Measurements from ENCODE around the gene ORC6.
"Not testable (repeated sequence)": the region's sequence is repeated elsewhere in the genome, so short reads cannot be mapped to it uniquely, and the experiment has no call there.

Gene ORC6, protein sequence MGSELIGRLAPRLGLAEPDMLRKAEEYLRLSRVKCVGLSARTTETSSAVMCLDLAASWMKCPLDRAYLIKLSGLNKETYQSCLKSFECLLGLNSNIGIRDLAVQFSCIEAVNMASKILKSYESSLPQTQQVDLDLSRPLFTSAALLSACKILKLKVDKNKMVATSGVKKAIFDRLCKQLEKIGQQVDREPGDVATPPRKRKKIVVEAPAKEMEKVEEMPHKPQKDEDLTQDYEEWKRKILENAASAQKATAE

DNA sequence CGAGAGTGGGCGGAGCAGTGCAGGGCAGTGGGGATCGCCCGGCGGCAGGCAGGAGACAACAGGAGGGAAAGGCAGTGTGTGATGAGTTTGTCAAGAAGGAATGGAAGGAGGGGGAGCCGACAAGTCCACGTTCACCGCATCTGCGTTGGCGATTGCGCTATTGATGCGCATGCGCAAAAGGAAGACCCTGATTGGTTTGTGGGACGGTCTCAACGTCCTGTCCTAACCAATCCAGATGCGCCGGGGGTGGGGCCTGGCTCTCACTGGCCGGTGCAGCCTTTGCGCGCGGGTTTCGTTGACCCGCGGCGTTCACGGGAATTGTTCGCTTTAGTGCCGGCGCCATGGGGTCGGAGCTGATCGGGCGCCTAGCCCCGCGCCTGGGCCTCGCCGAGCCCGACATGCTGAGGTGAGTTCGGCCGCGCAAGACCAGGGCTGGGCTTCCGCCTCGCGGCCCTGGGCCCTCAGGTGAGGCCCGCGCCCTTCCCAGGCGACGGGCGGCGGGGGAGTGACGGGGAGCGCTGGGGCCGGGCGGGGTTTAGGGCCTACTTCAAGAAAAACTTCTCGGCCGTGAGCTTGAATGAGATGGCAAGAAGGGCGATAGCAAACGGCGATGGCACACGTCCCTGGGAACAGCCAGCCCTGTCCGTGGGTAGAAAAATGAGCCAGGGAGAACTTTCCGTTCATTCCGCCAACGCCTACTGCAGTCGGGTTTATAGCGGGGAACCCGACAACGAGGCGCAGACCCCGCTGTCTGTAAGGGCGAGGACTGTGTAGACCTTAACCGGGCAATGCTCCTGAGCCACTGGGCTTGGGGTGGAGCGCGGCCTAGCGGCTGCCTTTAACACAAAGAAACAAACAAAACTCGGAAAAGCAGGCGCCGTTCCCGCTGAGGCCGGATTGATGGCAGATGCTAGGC is at the start of gene ORC6:
ORC6 (plus strand) TSS at position 295 of the 916 bp plus-strand sequence; CDS start at position 342, 47 bp downstream.
- peak; percentile 95 for DNase-seq

DNA sequence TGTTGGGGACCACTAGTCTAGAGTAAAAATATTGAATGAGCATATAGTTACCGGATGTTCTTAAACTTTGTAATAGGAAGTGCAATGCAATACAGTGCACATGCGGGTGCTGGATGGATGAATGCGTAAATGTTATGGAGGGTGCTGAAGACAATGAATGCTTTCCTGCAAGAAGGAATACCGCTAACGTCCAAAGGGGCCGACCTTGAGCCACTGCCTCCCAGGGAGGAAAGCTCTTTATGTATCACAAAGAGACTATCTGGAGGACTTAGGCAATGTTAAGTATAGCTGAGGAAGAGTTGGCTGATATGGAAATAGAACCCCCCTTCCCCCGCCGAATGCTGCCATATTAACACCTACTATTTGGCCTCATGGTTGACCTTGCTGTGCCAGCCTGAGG is 40.8 kb upstream of the ORC6 start:
- no peak for DNase-seq

DNA sequence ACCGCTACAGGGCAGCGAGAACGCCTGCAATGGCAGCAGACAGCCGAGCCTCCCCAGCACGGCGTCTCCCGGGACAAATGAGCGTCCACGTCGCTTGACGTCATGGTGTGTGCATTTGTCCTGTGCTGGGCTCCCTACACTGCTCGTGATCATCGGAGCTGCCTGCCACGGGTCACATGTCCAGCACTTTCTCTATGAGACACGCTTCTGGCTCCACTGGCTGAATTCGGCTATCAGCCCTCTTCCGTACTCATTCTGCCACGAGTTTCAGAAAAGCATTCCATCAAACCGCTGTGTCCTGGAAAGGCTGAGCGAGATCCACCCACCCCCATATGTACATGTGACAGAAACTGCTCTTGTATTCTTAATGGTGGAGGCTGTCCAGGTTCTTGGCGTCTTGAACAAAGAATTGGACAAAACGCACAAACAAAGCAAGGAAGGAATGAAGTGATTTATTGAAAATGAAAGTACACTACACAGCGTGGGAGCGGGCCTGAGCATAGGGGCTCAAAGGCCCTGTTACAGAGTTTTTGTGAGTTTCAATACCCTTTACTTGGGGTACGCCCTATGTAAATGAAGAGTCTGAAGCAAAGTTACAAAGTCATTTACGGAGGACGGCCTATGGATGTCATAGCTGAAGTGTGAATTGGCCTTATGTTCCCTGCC is 39.7 kb upstream of the ORC6 start:
- DNase-seq = no peak

DNA sequence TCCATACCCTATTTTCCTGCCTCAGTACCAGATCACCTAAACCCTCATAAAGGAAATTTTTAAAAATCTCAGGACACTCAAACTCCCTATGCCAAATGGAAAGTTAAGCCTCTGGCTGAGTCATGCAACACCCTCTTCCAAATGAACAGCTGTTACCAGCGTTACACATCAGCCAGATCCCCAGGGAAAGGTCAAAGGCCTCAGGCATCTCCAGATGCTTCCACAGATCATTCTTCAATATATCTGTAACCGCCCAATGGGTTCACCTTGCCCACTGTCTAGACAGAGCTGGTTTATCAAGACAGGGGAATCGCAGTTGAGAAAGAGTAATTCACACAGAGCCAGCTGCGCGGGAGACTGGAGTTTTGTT is 39.2 kb upstream of the ORC6 start:
- DNase-seq = no peak

DNA sequence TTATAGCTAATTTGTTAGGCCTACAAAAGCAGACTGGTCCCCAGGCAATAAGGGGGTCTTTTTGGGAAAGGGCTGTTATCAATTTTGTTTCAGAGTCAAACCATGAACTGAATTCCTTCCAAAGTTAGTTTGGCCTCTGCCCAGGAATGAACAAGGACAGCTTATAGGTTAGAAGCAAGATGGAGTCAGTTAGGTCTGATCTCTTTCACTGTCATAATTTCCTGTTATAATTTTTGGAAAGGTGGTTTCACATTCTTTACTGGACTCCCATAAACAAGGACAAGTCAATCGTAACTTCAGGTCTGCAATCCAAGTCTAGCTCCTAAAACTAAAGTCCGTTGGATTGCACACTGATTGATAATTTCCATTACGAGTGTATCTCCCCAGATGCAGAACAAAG is 38.2 kb upstream of the ORC6 start:
- no peak for DNase-seq

DNA sequence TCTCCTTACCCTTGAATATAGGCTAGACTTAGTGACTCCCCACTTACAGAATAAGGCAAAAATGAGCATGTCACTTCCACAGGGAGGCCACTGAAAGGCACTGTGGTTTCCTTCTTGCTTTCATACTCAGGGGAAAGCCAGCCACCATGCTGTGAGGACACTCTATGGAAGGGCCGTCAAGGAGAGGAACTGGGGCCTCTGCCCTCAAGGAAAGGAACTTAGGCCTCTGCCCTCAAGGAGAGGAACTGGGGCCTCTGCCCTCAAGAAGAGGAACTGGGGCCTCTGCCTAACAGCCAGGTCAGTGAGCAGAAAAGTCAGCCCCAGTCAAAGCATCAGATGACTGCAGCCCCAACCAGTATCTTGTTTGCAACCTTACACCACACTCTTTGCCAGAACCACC is 30.5 kb upstream of the ORC6 start:
- DNase-seq = no peak

DNA sequence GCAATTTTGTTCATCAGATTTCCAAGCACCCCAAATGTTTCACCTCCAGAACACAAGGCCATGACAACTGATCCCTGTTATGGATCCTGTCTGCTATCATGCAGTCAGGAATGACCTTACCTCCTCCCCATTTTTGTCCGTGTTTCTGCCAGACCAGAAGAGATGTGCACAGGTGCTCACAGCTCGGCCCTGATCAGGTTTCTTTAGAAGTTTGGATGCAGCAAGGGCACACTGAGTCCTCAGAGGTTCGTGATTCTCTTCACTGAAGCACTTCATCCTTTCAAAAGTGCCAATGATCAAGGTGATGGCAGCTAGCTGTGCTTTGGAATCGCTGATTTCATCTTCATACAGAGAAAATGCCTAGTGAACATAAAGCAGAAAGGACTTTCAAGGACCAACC is 27.3 kb upstream of the ORC6 start:
- no peak for DNase-seq

DNA sequence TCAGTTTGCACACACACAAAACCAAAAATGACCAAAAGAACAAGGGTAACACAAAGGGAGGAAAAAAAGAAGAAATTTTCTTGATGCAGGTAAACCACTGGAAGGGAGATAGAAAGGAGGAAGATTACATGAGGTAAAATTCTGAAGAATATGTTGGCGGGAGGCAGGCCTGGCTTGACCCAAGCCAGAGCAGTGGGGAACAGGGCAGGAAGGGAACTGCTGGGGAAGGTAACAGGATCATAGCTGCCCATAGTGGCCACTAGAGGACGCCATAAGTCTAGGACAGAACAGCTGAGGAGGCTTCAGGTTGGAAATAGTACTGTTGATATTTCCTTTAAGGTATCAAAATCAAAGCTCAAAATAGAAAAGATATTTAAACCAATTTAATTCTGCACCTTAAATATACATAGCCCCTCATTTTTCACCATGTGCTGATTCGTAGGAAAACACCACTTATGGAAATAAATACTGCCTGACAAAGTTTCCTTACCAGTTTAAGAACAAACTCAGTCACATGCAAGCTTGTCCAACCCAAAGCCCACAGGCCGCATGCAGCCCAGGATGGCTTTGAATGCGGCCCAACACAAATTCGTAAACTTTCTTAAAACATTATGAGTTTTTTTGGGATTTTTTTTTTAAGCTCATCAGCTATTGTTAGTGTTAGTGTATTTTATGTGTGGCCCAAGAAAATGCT is 16.0 kb upstream of the ORC6 start:
- peak; percentile 47 for DNase-seq

DNA sequence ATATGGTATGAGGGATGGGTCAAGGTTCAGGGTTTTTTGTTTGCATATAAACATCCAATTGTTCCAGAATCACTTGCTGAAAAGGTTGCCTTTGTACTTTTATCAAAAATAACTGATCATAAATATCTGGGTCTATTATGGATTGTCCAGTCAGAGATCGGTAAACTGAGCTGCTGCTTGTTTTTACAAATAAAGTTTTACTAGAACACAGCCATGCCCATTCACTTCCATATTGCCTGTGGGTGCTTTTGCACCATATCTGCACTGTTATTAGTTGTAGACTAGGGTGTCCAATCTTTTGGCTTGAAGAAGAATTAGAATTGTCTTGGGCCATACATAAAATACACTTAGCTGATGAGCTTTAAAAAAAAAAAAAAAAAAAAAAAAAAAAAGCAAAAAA is 11.5 kb upstream of the ORC6 start:
- DNase-seq = not testable (repeated sequence)

DNA sequence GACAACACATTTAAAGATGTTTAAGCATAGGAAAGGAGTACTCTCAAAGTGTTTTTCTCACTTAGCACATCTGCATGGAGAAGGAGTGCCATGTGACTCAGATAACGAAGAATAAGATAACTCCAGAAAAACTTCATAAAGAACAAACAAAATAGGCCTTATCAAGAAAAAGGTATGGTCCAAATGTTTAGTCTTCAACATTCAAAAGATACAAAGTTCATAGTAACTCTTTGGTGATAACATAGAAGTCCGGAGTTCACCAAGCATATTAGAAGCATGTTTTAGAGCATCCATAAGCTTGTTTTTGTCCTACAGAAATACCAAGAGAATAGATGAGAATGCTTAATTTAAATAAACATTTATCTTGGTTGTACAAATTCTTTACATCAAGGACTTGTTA is 7.6 kb upstream of the ORC6 start:
- not testable (repeated sequence) for DNase-seq

DNA sequence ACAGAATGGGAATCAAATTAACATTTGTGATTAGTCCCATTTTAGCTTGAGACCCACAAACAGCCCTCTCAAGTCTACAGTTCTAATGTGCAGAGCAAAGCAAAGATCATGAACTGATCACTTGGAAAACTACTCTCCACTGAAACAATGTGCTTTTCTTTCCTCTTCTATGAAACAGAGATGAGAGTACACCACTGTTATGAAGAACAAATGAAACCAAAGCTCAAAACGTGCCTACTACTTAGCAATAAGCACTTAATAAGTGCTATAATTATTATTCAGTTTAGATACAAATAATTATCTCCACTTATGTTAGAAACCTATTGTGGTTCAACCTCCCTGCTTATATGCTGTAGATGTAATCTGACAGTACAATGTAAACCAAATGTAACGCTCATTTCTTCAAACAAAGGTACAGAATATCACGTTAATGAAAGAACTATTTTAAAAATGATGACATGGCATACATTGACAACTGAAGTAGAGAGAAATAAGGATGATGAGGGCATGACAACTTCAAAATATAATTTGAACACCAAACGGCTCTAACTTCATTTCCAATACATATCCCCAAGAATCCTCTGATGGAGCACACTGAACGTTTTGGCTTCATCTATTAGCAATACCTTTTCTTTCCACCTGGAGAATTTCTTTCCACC is 2.5 kb upstream of the ORC6 start:
- DNase-seq = no peak

DNA sequence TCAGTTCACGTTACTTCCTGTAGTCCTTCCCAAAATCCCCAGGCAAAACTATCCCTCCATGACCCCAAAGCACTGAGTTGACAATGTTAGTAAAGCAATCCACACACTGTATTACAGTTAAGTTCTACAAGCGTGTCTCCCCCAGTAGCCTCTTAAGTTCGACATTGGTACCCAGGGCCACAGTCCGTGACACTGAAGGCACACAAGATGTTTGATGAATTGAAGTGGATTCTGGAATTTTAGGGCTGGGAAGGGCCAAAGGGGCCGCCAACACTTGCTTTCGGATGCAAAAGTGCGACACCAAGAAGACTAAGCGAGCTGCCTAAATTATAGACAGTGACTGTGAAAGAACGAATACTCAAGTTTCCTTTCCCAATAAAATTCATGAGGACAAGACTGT is 2.0 kb upstream of the ORC6 start:
- no peak for DNase-seq

DNA sequence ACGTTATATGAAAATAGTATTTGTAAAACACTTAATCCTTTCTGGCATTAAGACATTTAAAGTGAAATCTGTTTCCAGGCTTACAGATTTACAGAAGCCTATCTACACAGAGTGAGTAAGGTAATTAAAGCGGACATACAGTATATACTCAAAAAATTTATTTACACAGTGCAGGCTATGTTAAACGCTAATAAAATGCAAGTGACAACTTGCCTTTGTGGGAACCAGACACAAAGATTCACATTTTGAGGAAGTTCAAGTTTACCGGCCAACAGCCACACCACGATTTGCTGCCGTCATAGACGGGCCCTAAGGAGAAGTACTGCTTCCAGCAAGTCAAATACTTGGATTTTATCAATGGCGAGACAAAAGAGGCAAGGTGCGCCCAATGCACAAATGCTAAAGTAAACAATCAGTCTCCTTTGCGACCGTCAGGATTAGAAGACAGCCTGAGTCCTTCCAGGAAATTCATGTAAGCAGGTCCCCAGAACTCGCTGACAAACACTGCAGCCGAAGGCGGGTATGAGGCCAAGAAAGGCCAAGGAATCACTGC is 1.3 kb upstream of the ORC6 start:
- DNase-seq = no peak

DNA sequence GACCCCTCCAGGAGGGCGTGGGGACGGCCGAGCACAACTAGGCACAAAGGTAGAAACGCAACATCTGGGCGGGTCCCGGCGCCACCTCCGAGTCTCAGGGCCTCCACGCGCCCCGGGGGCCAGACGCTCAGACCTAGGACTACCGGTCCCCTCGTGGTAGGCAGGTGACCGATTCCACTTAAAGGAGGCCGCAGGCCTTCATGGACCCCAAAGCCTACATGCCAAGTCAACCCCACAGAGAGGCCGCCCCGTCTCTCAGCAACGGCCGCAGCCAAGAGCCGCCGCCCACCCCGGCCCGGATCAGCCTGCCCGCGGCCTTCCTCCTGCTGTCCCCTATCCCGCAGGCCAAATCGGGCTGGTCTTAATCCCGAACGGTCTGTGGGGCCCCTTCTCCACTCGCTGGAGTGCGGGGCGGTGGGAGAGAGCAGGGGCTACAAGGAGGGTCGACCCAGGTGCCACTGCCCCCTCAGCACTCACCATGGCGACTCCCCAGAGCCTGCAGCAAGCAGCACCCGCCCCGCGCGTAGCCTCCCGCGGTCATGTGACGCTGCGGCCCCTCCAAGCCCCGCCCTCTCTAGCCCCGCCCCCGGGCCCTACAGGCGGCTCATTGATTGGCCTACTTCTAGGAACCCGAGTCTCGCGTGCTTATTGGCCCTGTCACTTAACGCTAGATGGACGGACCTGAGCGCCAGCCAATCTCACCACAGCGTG is 650 bp upstream of the ORC6 start, which contains the start of gene VPS35:
VPS35 (minus strand) TSS at position 525 of the 711 bp plus-strand sequence; CDS start at position 480, 45 bp downstream.
- DNase-seq = peak; percentile 98

DNA sequence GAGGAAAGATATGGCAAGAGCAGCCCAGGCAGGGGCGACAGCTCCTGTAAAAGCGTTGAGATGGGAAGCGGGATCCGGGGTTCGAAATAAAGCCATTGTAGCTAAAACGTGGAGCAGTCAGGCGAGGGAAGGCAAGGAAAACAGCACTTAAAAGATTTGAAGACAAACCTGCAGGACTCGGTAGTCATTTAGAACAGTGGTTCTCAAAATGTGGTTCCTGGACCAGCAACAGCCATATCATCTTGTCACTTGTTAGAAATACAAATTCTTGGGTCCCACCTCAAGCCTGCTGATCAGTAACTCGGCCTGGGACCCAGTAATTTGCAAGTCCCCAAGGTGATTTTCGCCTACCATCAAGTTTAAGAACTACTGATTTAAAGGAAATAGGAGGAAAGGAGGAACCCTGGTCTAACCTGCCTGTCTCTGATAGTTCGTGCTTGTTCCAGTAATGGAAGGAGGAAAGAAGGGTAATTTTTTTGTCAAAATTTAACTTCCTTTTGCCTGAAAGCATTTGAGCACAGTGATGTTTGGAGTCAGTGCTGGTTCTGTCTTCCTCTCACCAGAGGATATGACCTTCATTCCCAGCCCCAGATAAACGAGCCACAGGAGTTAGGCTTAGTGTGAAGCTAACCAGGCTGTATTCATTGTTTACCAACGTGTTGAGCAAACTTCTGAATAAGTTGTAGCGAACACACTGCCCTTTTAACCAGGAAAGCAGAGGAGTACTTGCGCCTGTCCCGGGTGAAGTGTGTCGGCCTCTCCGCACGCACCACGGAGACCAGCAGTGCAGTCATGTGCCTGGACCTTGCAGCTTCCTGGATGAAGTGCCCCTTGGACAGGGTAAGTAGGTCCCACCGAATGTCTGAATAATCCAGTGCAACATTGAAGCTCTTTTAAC is 1.1 kb downstream of the ORC6 start:
- no peak for DNase-seq

DNA sequence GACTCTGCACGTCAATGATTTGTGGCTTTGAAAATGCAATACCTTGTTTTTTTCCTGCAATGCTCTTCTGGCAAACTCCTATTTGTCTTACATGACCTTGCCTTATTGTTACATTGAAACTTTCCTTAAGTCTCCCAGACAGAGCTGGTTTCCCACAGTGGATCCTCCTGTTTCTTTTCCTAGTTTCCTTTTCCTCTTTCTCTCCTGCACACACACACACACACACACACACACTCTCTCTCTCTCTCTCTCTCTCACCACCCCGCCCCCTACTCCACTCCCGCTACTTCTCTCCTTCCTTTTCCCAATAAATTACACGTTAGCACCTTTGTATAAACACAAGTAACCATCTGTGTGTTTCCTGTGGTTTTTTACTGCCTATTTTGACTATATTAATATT is 2.3 kb downstream of the ORC6 start:
- no peak for DNase-seq

DNA sequence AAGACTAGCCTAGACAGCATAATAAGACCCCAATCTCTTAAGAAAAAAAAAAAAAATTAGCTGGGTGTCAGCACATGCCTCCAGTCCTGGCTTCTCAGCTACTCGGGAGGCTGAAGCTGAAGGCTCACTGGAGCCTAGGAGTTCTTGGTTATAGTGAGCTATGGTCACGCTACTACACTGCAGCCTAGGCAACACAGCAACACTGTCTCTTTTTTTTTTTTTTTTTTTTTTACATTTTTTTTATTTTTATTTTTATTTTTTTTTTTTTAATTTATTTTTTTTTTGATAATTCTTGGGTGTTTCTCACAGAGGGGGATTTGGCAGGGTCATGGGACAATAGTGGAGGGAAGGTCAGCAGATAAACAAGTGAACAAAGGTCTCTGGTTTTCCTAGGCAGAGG is 4.1 kb downstream of the ORC6 start:
- no peak for DNase-seq

DNA sequence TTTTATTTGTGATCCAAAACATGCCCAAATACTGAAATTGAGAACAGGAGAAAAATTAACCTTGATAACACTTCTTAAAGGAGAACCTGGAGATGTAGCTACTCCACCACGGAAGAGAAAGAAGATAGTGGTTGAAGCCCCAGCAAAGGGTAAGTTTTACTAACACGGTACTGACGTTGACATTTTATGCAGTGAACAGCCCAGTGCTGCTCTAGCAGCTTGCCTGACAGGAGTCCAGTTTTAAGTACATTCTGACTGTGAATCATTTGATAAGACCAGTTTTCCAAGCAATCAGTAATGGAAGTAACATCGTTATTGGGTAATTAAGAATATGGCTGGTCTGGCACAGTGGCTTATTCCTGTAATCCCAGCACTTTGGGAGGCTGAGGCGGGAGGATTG is 6.5 kb downstream of the ORC6 start:
- no peak for DNase-seq

DNA sequence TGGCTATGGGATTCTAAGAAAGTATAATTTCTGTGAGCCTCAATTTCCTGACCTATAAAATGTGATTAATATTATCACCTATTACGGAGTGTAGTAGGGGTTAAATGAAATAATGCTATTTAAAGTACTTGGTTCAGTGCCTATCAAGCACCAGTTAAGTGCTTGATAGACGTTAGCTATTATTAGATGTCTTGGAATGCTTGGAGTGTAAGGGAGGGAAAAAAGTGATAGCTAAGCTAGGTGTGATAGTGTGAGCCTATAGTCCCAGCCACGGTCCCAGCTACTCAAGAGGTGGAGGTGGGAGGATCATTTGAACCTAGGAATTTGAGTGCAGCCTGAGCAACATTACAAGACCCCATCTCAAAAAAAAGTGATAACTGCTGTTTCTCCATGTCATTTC is 7.5 kb downstream of the ORC6 start:
- no peak for DNase-seq

DNA sequence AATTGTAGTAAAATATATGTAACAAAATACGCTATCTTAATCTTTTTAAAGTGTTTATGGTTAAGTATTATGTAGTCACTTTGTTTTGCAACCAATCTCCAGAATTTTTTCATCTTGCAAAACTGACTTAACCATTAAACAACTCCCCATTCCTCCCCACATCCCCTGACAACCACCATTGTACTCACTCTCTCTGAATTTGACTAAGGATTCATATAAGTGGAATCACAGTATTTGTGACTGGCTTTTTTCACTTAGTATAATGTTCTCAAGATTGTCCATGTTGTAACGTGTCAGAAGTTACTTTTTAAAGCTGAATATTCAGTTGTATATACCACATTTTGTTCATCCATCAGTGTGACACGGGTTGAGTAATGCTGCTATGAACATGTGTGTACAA is 10.6 kb downstream of the ORC6 start:
- DNase-seq = no peak

DNA sequence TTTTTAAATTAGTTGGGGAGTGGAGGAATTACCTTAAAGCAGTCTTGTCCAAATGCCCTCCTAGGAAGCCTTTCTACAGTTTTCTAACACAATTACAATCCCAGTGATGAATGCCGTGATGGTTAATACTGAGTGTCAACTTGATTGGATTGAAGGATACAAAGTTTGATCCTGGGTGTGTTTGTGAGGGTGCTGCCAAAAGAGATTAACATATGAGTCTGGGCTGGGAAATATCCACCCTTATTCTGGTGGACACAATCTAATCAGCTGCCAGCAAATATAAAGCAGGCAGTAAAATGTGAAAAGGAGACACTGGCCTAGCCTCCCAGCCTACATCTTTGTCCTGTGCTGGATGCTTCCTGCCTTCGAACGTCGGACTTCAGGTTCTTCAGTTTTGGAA is 12.2 kb downstream of the ORC6 start:
- DNase-seq = no peak
